COLO668 (cell line): ENCODE data around the gene SF3B1.
"Not testable (repeated sequence)": the region's sequence is repeated elsewhere in the genome, so short reads cannot be mapped to it uniquely, and the experiment has no call there.

Source experiments
- DNase-seq: peaks from one replicate; lab custom pipeline; 2025; ENCODE audit not compliant: unreplicated experiment; lab: John Stamatoyannopoulos, UW

Gene SF3B1

DNA sequence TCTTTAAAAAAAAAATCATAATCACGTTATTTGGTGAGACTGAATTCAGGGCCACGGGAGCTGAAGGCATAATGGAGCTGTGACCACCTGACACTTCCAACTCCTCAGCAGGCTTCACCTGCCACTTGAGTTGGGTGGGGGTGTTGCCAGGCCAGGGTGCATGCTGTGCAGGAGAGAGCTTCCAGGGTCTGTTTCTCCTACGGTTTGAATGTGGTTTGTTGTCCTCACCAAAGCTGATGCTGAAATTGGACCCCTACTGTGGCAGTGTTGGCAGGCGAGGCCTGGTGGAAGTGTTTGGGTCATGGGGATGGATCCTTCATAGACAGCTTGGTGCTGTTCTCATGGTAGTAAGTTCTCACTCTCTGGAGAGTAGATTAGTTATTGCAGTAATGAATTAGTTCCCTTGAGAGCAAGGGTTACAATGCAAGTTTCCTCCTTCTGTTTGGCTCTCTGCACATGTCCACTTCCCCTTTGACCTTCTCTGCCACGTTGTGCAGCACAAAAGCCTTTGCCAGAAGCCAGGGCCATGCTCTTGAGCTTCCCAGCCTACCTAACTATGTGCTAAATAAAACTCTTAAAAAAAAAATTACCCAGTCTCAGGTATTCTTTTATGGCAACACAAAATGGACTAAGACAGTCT is 86.0 kb downstream of the SF3B1 start:
- no peak for DNase-seq

DNA sequence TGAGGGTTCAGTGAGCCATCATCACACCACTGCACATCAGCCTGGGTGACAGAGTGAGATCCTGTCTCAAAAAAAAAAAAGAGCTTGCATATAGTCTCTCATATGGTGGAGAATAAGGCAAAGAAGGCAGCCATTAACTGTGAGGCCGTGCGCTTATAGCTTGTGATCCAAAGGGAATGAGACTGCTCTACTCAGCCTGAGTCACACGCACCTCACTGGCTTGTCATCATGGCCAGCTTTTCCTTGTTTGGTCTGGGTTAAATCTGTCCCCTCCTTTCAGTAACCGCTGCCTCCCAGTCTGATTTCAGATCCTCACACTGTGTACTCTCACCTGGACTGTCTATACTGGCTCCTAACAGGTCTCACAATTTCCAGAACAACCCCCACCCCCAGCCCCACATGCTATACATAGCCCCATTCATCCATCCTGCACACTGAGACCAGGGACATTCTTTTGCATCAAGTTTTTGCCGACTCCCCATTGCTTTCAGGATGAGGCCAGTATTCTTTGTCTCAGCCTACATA is 88.9 kb downstream of the SF3B1 start:
- DNase-seq: no peak

DNA sequence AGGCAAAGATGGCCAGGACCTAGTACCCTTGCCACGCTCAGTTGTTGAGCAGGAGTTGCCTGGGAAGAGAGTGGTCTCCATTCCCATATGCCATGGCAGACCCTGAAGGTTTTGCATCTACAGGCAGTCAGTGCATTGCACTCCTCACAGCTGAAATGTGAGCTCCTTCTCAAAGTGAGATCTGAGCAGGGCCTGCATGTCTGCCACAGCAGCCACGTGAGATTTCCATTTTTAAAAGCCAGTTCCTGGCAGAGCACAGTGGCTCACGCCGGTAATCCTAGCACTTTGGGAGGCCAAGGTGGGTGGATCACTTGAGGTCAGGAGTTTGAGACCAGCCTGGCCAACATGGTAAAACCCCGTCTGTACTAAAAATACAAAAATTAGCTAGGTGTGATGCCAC is 90.9 kb downstream of the SF3B1 start:
- not testable (repeated sequence) for DNase-seq

DNA sequence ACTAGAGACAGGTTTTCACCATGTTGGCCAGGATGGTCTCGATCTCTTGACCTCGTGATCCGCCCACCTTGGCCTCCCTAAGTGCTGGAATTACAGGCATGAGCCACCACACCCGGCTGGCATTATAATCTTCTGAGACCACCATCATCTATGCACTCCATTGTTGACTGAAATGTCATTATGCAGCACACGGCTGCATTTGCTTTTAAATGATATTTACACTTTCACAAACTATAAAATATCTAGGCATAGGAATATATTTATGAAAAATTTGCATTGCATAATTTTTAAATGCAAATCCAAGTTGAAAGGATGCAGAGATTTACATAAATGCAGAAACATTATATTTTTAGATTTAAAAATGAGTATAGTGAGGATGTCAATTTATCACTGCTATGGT is 94.2 kb downstream of the SF3B1 start:
- DNase-seq: no peak
